Trophoblast cell (in vitro differentiated cells and primary cell): ENCODE data around the gene TXN2.

Source experiments
- DNase-seq, 2 donors: peaks; one replicate each; pipeline ENCODE4 v3.0.0-alpha.2; 2016
- H2AFZ ChIP-seq: 2 replicates; pipeline ENCODE4 v1.6.1; 2013; ENCODE audit warnings: low read length, moderate library complexity, mild to moderate bottlenecking; ENCODE audit not compliant: insufficient read depth, poor library complexity
- H2AK5ac ChIP-seq: 2 replicates; pipeline ENCODE4 v1.6.1; 2013; ENCODE audit warnings: mild to moderate bottlenecking, low read length
- H2BK120ac ChIP-seq: 2 replicates; pipeline ENCODE4 v1.6.1; 2013; ENCODE audit warnings: low read length, mild to moderate bottlenecking, moderate library complexity; ENCODE audit not compliant: insufficient read depth, poor library complexity
- H2BK12ac ChIP-seq: 2 replicates; pipeline ENCODE4 v1.6.1; 2013; ENCODE audit warnings: mild to moderate bottlenecking, low read length, moderate library complexity
- H2BK5ac ChIP-seq: 2 replicates; pipeline ENCODE4 v1.6.1; 2013; ENCODE audit warnings: low read length, low read depth, moderate library complexity, mild to moderate bottlenecking; ENCODE audit not compliant: poor library complexity
- H3K14ac ChIP-seq: 2 replicates; pipeline ENCODE4 v1.6.1; 2013; ENCODE audit warnings: mild to moderate bottlenecking, low read length
- H3K18ac ChIP-seq: 2 replicates; pipeline ENCODE4 v1.6.1; 2013; ENCODE audit warnings: mild to moderate bottlenecking, low read length
- H3K23ac ChIP-seq: 2 replicates; pipeline ENCODE4 v1.6.1; 2013; ENCODE audit warnings: low read length
- H3K27ac ChIP-seq: 2 replicates; pipeline ENCODE4 v1.5.1; 2013; ENCODE audit warnings: low read depth, mild to moderate bottlenecking, inconsistent platforms, low read length, moderate library complexity
- H3K27me3 ChIP-seq: 2 replicates; pipeline ENCODE4 v1.6.1; 2013; ENCODE audit warnings: inconsistent platforms, mild to moderate bottlenecking, low read length, moderate library complexity; ENCODE audit not compliant: insufficient read depth
- H3K36me3 ChIP-seq, 2 experiments: 1 replicate in 1 of 2; 2 replicates in 1 of 2; pipeline ENCODE4 v1.6.1; 2013; ENCODE audit warnings: low read length in 2 of 2, mild to moderate bottlenecking in 2 of 2, moderate library complexity in 1 of 2; ENCODE audit not compliant: insufficient read depth in 2 of 2, control insufficient read depth in 1 of 2
- H3K4ac ChIP-seq: 2 replicates; pipeline ENCODE4 v1.6.1; 2013; ENCODE audit warnings: low read depth, mild to moderate bottlenecking, low read length, moderate library complexity
- H3K4me1 ChIP-seq, 2 experiments: 1 replicate in 1 of 2; 2 replicates in 1 of 2; pipeline ENCODE4 v1.6.1; 2013; ENCODE audit warnings: low read length in 2 of 2, mild to moderate bottlenecking in 2 of 2, moderate library complexity in 1 of 2; ENCODE audit not compliant: insufficient read depth in 2 of 2, control insufficient read depth in 1 of 2
- H3K4me2 ChIP-seq: 2 replicates; pipeline ENCODE4 v1.6.1; 2013; ENCODE audit warnings: inconsistent platforms, mild to moderate bottlenecking, low read length, moderate library complexity
- H3K4me3 ChIP-seq: 2 replicates; pipeline ENCODE4 v1.5.1; 2013; ENCODE audit warnings: mild to moderate bottlenecking, low read depth, low read length, inconsistent platforms
- H3K79me1 ChIP-seq: one replicate; pipeline ENCODE4 v1.6.1; 2013; ENCODE audit warnings: low read length
- H3K79me2 ChIP-seq: 2 replicates; pipeline ENCODE4 v1.6.1; 2013; ENCODE audit warnings: low read length, mild to moderate bottlenecking; ENCODE audit not compliant: control insufficient read depth, insufficient read depth, poor library complexity
- H3K9ac ChIP-seq: 2 replicates; pipeline ENCODE4 v1.6.1; 2013; ENCODE audit warnings: mild to moderate bottlenecking, low read length
- H3K9me3 ChIP-seq: 2 replicates; pipeline ENCODE4 v1.6.1; 2013; ENCODE audit warnings: low read depth, mild to moderate bottlenecking, control low read depth, inconsistent platforms, low read length; ENCODE audit not compliant: insufficient read depth
- H4K12ac ChIP-seq: 2 replicates; pipeline ENCODE4 v1.6.1; 2013; ENCODE audit warnings: low read depth, mild to moderate bottlenecking, low read length, moderate library complexity
- H4K8ac ChIP-seq: 2 replicates; pipeline ENCODE4 v1.6.1; 2013; ENCODE audit warnings: low read depth, mild to moderate bottlenecking, low read length, moderate library complexity
- H4K91ac ChIP-seq: one replicate; pipeline ENCODE4 v1.6.1; 2013; ENCODE audit warnings: low read depth, mild to moderate bottlenecking, low read length, moderate library complexity
- WGBS: extraction: QIAGEN DNeasy Blood & Tissue Kit; methylation state at CpG from one replicate; pipeline ENCODE4 v1.1.7; 2013; ENCODE audit warnings: missing lambda C conversion rate; ENCODE audit not compliant: insufficient read length, insufficient coverage; ENCODE audit errors: extremely low coverage; 5-methylcytosine and 5-hydroxymethylcytosine counted together

The TXN2 gene

DNA sequence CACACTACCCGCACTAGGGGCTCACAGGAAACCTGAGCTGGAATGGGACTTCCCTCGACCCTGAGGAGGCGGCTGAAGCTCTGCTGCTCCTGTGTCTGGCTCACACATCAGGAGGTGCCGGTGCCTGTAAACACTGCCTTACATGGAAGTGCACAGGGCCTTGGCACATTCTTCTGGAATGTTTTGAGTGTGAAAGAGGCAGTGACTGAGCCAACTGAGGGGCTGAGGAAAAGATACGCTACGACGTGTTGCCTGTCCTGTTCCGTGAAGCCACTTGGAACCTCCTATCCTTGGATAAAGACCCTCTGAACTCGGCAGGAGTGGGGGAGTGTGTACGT, 10.5 kb downstream of the TXN2 start:
- H3K27me3 ChIP-seq: no peaks in the 10 kb centered on the region
- H3K4ac ChIP-seq: no peak overlapping the region
- no peak overlapping the region for H2BK5ac ChIP-seq
- peaks cover 24% of the 10 kb centered on the region for H3K79me1 ChIP-seq
- no peak overlapping the region for H2AFZ ChIP-seq
- peak overlapping the region; percentile 13 for H2BK120ac ChIP-seq
- H4K8ac ChIP-seq: no peak overlapping the region
- no peak overlapping the region for H3K23ac ChIP-seq
- no peak overlapping the region for H3K4me3 ChIP-seq
- DNase-seq: peak; percentile 83 to 87
- peak overlapping the region; percentile 30 for H2BK12ac ChIP-seq
- WGBS: no CpG with 5 or more reads among the region's 10 CpGs
- peak overlapping the region; percentile 57 for H2AK5ac ChIP-seq
- H3K14ac ChIP-seq: no peak overlapping the region
- no peak overlapping the region for H4K12ac ChIP-seq
- peaks cover 15 to 24% of the 10 kb centered on the region in 2 experiments for H3K4me1 ChIP-seq
- peaks cover 1% of the 10 kb centered on the region for H3K9me3 ChIP-seq
- peak overlapping the region; percentile 14 for H3K27ac ChIP-seq
- no peak overlapping the region for H3K4me2 ChIP-seq
- H3K18ac ChIP-seq: peak overlapping the region; percentile 9
- peak overlapping the region; percentile 21 for H4K91ac ChIP-seq
- peaks cover 27 to 30% of the 10 kb centered on the region in 2 experiments for H3K36me3 ChIP-seq
- H3K79me2 ChIP-seq: peaks cover 7% of the 10 kb centered on the region
- H3K9ac ChIP-seq: no peak overlapping the region

GRCh38 chr22:36470162-36470993, 11.1 kb downstream of the TXN2 start:
- Histone ChIP-seq H3K4me1 (peaks cover 21 to 30% of the 10 kb centered on the region in 2 experiments), H3K79me2 (peaks cover 7% of the 10 kb centered on the region), H2BK12ac (peak overlapping the region; percentile 26), H3K27ac (no peak overlapping the region), H2BK120ac (peak overlapping the region; percentile 56), H3K4me3 (no peak overlapping the region), H3K14ac (peak overlapping the region; percentile 34), H4K12ac (peak overlapping the region; percentile 45), H3K79me1 (peaks cover 29% of the 10 kb centered on the region), H3K4ac (peak overlapping the region; percentile 53), H2AFZ (peak overlapping the region; percentile 4), H4K91ac (peak overlapping the region; percentile 54), H3K9ac (no peak overlapping the region), H3K23ac (no peak overlapping the region), H3K36me3 (peaks cover 21 to 29% of the 10 kb centered on the region in 2 experiments), H3K4me2 (no peak overlapping the region), H3K18ac (peak overlapping the region; percentile 48), H4K8ac (peak overlapping the region; percentile 81), H2BK5ac (peak overlapping the region; percentile 23), H3K9me3 (peaks cover 1% of the 10 kb centered on the region), H2AK5ac (peak overlapping the region; percentile 59), H3K27me3 (no peaks in the 10 kb centered on the region)
- DNase-seq: peak; percentile 92 to 97
- WGBS: no CpG with 5 or more reads among the region's 14 CpGs

DNA sequence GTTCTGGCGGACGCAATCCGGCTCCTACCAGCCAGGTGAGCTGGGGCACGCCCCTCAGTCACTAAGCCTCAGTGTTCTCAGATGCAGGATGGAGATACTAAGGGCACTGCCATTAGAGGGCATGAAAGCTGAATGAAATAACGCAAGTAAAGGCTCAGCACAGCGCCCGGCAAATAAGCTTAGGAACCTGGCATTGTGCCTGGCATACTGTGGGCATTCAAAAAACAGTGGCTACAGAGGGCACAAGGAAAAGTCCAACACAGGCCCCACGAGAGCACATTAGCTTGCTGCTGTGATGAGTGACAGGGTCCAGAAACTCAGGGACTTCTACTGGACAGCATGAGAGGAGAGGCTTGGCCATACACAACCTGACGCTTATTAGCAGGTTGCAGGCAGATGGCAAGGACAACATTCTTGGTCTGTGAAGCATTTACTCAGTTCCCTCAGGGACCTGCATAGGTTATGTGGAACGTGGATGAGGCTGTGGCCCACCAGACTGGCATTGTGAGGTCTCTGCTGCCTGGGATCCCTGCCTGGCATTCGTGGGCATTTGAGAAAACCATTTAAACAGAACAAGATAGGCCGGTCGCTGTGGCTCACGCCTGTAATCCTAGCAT, 12.2 kb downstream of the TXN2 start:
- WGBS: no CpG with 5 or more reads among the region's 14 CpGs

GRCh38 chr22:36467946-36468345, 13.5 kb downstream of the TXN2 start:
- H4K91ac ChIP-seq: peak overlapping the region; percentile 90
- no peak overlapping the region for H3K4me3 ChIP-seq
- no peak overlapping the region for H3K23ac ChIP-seq
- no peak overlapping the region for H2AFZ ChIP-seq
- H3K27me3 ChIP-seq: no peaks in the 10 kb centered on the region
- peak overlapping the region; percentile 88 for H2AK5ac ChIP-seq
- H4K8ac ChIP-seq: peak overlapping the region; percentile 49
- peak overlapping the region; percentile 78 for H2BK5ac ChIP-seq
- peak; percentile 47 to 62 for DNase-seq
- peaks cover 25 to 37% of the 10 kb centered on the region in 2 experiments for H3K4me1 ChIP-seq
- H3K18ac ChIP-seq: peak overlapping the region; percentile 86
- no peak overlapping the region for H3K9ac ChIP-seq
- peak overlapping the region; percentile 31 for H3K4me2 ChIP-seq
- no CpG with 5 or more reads among the region's 7 CpGs for WGBS
- H3K9me3 ChIP-seq: peaks cover 3% of the 10 kb centered on the region
- peak overlapping the region; percentile 82 for H3K4ac ChIP-seq
- peak overlapping the region; percentile 79 for H3K14ac ChIP-seq
- H4K12ac ChIP-seq: peak overlapping the region; percentile 3
- H2BK120ac ChIP-seq: peak overlapping the region; percentile 81
- H2BK12ac ChIP-seq: peak overlapping the region; percentile 80
- H3K79me2 ChIP-seq: peaks cover 7% of the 10 kb centered on the region
- peak overlapping the region; percentile 38 for H3K27ac ChIP-seq
- H3K79me1 ChIP-seq: peaks cover 39% of the 10 kb centered on the region
- peaks cover 11 to 14% of the 10 kb centered on the region in 2 experiments for H3K36me3 ChIP-seq

More for the DNA sequence above, 12.2 kb downstream of the TXN2 start:
- Histone ChIP-seq H3K27me3 (no peaks in the 10 kb centered on the region), H3K4me2 (no peak overlapping the region), H4K91ac (no peak overlapping the region), H4K8ac (no peak overlapping the region), H3K23ac (no peak overlapping the region), H3K4me3 (no peak overlapping the region), H2BK5ac (no peak overlapping the region), H3K36me3 (peaks cover 16 to 22% of the 10 kb centered on the region in 2 experiments), H2AFZ (no peak overlapping the region), H3K4me1 (peaks cover 25 to 37% of the 10 kb centered on the region in 2 experiments), H3K4ac (no peak overlapping the region), H2BK120ac (peak overlapping the region; percentile 14), H3K27ac (no peak overlapping the region), H3K9me3 (peaks cover 1% of the 10 kb centered on the region), H3K18ac (peak overlapping the region; percentile 9), H3K79me1 (peaks cover 32% of the 10 kb centered on the region), H3K79me2 (peaks cover 7% of the 10 kb centered on the region), H3K9ac (no peak overlapping the region), H2AK5ac (peak overlapping the region; percentile 25), H4K12ac (no peak overlapping the region), H3K14ac (peak overlapping the region; percentile 29), H2BK12ac (peak overlapping the region; percentile 67)
- DNase-seq: peak in 1 of 2 donors; percentile 65
